ENCODE data around the gene SERP2. TPM values are rescaled to one million over a fixed set of nuclear protein-coding genes. Genes with fewer than 3 reads are reported as not detected.

Gene SERP2
- total RNA-seq, 1 experiment from 2014 or later = not detected

- POLR2A ChIA-PET = interaction anchor here (0.9 to 1.5 kb wide), 5 partner anchors 25 to 293 kb away, joined by 3 to 37 read pairs (median 28); no protein-coding TSS in a partner anchor
Measured at GRCh38 chr13:44433863-44434765, 60.5 kb downstream of the SERP2 start.

DNA sequence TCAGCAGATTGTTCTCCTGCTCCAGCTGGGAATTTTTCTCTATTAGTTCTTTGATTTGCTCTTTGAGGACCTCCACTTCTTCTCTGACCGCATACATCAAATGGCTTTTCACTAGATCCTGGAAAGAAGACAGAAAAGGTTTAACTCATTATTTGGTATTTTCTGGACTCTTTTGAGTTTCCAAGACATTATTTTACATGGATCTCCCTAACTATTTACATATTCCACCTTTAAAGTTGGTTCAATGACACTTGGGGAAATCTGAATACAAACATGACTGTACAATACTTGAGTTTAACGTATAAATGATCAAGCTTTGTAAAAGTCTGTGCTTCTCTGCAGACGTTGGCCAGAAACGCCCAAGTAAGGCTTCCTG, 61.1 kb downstream of the SERP2 start:
- CTCF ChIA-PET = interaction anchor here (0.7 to 1.3 kb wide), 10 partner anchors 14 to 382 kb away, joined by 3 to 9 read pairs (median 4); no protein-coding TSS in a partner anchor
- Mint-ChIP-seq H3K27me3 (ENCODE audit: insufficient read depth, unreplicated experiment) (no peaks in the 10 kb centered on the region), H3K4me3 (ENCODE audit: unreplicated experiment) (peak overlapping the region; percentile 93), H3K4me1 (ENCODE audit: low read depth, unreplicated experiment) (peaks cover 53% of the 10 kb centered on the region), H3K9me3 (ENCODE audit: unreplicated experiment) (no peaks in the 10 kb centered on the region), H3K36me3 (ENCODE audit: insufficient read depth, unreplicated experiment) (peaks cover 51% of the 10 kb centered on the region), H3K27ac (ENCODE audit: unreplicated experiment) (peak overlapping the region; percentile 98)
- Histone ChIP-seq H3K27me3 (replicated peaks; ENCODE audit: control insufficient read depth, insufficient read depth, low read length) (no peaks in the 10 kb centered on the region), H3K4me1 (peaks cover 53% of the 10 kb centered on the region), H3K36me3 (ENCODE audit: control insufficient read depth, insufficient read depth, low read length) (peaks cover 6% of the 10 kb centered on the region), H3K4me3 (ENCODE audit: low read depth, low read length) (peak overlapping the region; percentile 48), H3K9me3 (no peaks in the 10 kb centered on the region)
- intact Hi-C loops (cut with micrococcal nuclease; ENCODE audit: unreplicated experiment) = loop anchor here (1.0 to 5.0 kb wide), 9 partner anchors 30 to 447 kb away; no protein-coding TSS in a partner anchor
- POLR2A ChIA-PET = interaction anchor here (0.6 to 1.5 kb wide), 31 partner anchors 10 to 1006 kb away, joined by 3 to 37 read pairs (median 7); partner anchors contain the start of genes CCDC122 and LACC1
- TF ChIP-seq CTCF (IDR thresholded peaks at IDR 0.05; ENCODE audit: insufficient read depth in 1 of 2, low read depth in 1 of 2, low read length in 1 of 2, severe bottlenecking in 1 of 2, unreplicated experiment in 1 of 2) = no peak
- no peak for DNase-seq
- no TSS peak for BruUV-seq (replicated peaks)

More at GRCh38 chr13:44433863-44434765, 60.5 kb downstream of the SERP2 start:
- Mint-ChIP-seq H3K36me3 (ENCODE audit: insufficient read depth, unreplicated experiment) (peaks cover 51% of the 10 kb centered on the region), H3K9me3 (ENCODE audit: unreplicated experiment) (no peaks in the 10 kb centered on the region), H3K4me3 (ENCODE audit: unreplicated experiment) (peak overlapping the region; percentile 93), H3K27me3 (ENCODE audit: insufficient read depth, unreplicated experiment) (no peaks in the 10 kb centered on the region), H3K27ac (ENCODE audit: unreplicated experiment) (peak overlapping the region; percentile 98), H3K4me1 (ENCODE audit: low read depth, unreplicated experiment) (peaks cover 53% of the 10 kb centered on the region)
- H3K4me1 ChIP-seq = peaks cover 53% of the 10 kb centered on the region
- no peaks in the 10 kb centered on the region for H3K9me3 ChIP-seq
- no peak for TF ChIP-seq CTCF (IDR thresholded peaks at IDR 0.05; ENCODE audit: insufficient read depth in 1 of 2, low read depth in 1 of 2, low read length in 1 of 2, severe bottlenecking in 1 of 2, unreplicated experiment in 1 of 2)
- intact Hi-C loops (cut with micrococcal nuclease; ENCODE audit: unreplicated experiment) = no loop called here
- CTCF ChIA-PET = interaction anchor here (0.6 to 1.3 kb wide), 2 partner anchors 202 to 236 kb away, joined by 3 to 4 read pairs; no protein-coding TSS in a partner anchor
- H3K27me3 ChIP-seq (replicated peaks; ENCODE audit: control insufficient read depth, insufficient read depth, low read length) = no peaks in the 10 kb centered on the region
- no peak for DNase-seq
- BruUV-seq (replicated peaks) = no TSS peak
- H3K4me3 ChIP-seq (ENCODE audit: low read depth, low read length) = peak overlapping the region; percentile 48
- peaks cover 6% of the 10 kb centered on the region for H3K36me3 ChIP-seq (ENCODE audit: control insufficient read depth, insufficient read depth, low read length)

Measured in Caco-2 (cell line).